ENCODE data around the gene KRT222.

Gene KRT222

DNA sequence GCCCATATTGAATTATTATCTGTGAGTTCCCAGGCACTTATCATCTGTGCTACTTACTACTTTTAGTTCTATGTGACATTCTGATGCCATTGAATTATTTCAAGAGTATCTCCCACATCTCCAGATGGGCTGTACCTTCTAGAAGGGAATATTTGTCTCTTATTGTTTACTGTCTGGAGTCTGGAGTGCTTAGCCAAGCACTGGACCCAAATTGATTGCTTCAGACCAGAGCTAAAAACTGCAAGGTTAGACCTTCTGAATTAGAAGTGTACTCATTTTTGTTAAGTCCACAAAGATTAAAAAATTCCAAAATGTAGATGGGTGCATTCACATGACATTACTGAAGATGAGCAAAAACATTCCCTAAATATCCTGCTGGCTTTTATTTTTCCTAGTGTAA, 16.0 kb upstream of the KRT222 start:
- H3K27me3 Mint-ChIP-seq, result peaks cover 38% of the 10 kb centered on the region
- H3K36me3 Mint-ChIP-seq (ENCODE audit: low read depth), result no peaks in the 10 kb centered on the region
- no peak overlapping the region for H3K4me3 Mint-ChIP-seq
- peaks cover 1% of the 10 kb centered on the region for H3K4me1 Mint-ChIP-seq (ENCODE audit: low read depth)
- intact Hi-C loops (cut with micrococcal nuclease), result no loop called here
- no peak overlapping the region for H3K27ac Mint-ChIP-seq
- no peaks in the 10 kb centered on the region for H3K9me3 Mint-ChIP-seq

GRCh38 chr17:40679523-40679907, 14.5 kb upstream of the KRT222 start:
- intact Hi-C loops (cut with micrococcal nuclease), result no loop called here
- peaks cover 40% of the 10 kb centered on the region for H3K27me3 Mint-ChIP-seq
- no peak overlapping the region for H3K27ac Mint-ChIP-seq
- H3K36me3 Mint-ChIP-seq (ENCODE audit: low read depth), result no peaks in the 10 kb centered on the region
- no peaks in the 10 kb centered on the region for H3K9me3 Mint-ChIP-seq
- no peak overlapping the region for H3K4me3 Mint-ChIP-seq
- peaks cover 5% of the 10 kb centered on the region for H3K4me1 Mint-ChIP-seq (ENCODE audit: low read depth)

DNA sequence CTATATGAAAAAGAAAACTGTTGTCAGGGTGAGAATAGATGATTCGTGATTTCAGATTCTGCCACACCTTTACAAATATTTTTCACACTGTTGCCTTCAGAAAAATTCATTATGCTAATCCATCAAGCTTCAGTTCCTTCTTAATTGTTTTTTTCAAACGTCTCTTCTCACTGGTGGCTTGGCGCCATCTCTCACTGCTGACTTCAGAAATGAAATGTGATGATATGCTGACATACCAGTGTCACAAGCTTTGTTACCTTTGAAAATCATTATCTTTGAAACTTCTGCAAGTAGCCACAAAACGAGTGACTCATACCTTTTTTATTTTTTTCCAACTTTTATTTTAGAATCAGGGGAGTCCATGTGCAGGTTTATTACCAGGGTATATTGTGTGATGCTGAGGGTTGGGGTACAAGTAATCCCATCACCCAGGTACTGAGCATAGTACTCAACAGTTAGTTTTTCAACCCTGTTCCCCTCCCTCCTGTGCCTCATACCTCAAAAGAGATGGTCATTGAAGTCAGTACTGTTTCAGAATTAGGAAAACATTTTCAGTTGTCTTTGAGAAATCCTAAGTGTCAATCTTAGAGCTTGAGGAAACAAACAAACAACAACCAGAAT, 14.0 kb upstream of the KRT222 start:
- Mint-ChIP-seq H3K9me3 (no peaks in the 10 kb centered on the region), H3K36me3 (ENCODE audit: low read depth) (no peaks in the 10 kb centered on the region), H3K4me1 (ENCODE audit: low read depth) (peaks cover 10% of the 10 kb centered on the region), H3K4me3 (no peak overlapping the region), H3K27me3 (peaks cover 43% of the 10 kb centered on the region), H3K27ac (no peak overlapping the region)
- intact Hi-C loops (cut with micrococcal nuclease), result no loop called here

DNA sequence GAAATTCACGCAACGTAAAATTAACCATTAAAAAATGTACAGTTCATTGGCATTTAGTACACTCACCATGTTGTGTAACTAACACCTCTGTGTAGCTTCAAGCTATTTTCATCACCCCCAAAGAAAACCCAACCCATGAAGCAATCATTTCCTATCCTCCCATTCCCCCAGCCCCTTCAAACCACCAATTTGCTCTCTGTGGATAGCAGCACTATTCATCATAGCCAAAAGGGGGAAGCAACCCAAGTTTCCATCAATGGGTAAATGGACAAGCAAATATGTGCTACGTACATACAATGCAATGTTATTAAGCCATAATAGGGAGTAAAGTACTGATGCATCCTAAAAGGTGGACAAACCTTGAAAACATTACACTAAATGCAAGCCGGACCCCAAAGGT, 10.9 kb upstream of the KRT222 start:
- peaks cover 52% of the 10 kb centered on the region for H3K27me3 Mint-ChIP-seq
- H3K36me3 Mint-ChIP-seq (ENCODE audit: low read depth), result no peaks in the 10 kb centered on the region
- no peaks in the 10 kb centered on the region for H3K9me3 Mint-ChIP-seq
- intact Hi-C loops (cut with micrococcal nuclease), result no loop called here
- H3K4me1 Mint-ChIP-seq (ENCODE audit: low read depth), result peaks cover 10% of the 10 kb centered on the region
- no peak overlapping the region for H3K27ac Mint-ChIP-seq
- H3K4me3 Mint-ChIP-seq, result no peak overlapping the region

- Mint-ChIP-seq H3K9me3 (no peaks in the 10 kb centered on the region), H3K4me3 (no peak overlapping the region), H3K36me3 (ENCODE audit: low read depth) (no peaks in the 10 kb centered on the region), H3K27me3 (peaks cover 45% of the 10 kb centered on the region), H3K4me1 (ENCODE audit: low read depth) (peaks cover 10% of the 10 kb centered on the region), H3K27ac (no peak overlapping the region)
- intact Hi-C loops (cut with micrococcal nuclease), result no loop called here
These were observed 7.7 kb upstream of the KRT222 start for GRCh38 chr17:40672654-40673053.

DNA sequence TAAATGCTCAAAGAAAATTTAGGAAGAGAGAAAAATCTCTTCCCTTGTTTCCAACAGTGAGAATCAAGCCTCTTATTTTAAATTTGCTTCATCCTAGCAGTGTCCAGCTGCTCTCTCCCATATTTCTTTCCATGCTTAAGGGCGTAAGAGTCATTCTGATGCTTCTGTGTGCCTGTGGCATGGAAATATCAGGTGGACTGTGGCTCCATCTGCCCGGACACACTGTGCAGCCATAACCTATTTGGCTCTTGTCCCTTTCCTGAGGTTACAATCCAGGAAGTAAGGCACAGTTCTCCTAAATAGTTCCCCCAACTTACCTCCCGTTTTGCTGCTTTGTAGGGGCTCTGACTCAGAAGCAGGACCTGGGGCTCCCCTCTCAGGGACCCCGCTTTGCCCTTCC, 6.3 kb upstream of the KRT222 start:
- H3K27me3 Mint-ChIP-seq, result peaks cover 45% of the 10 kb centered on the region
- no peak overlapping the region for H3K27ac Mint-ChIP-seq
- no peak overlapping the region for H3K4me3 Mint-ChIP-seq
- H3K4me1 Mint-ChIP-seq (ENCODE audit: low read depth), result peaks cover 10% of the 10 kb centered on the region
- intact Hi-C loops (cut with micrococcal nuclease), result no loop called here
- no peaks in the 10 kb centered on the region for H3K36me3 Mint-ChIP-seq (ENCODE audit: low read depth)
- H3K9me3 Mint-ChIP-seq, result no peaks in the 10 kb centered on the region

DNA sequence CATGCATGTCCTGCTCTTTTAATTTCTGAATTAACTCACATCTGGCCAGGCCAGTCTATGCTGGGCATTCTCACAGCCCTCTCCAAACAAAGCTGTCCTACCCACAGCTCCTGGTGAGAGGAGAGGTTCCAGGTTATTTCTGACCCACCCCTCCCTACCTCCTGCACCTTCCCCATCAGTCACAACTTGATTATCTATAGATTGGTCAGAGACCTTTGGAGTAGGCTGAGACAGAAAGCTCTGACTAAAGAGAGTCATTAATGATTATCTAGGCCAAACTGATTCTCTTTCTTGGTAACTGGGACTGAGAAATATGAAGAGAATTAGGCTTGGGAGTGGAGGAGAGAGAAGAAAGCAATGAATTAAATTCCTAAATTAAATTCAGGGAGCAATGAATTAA, 1.4 kb upstream of the KRT222 start:
- H3K27me3 Mint-ChIP-seq, result peaks cover 45% of the 10 kb centered on the region
- H3K4me3 Mint-ChIP-seq, result no peak overlapping the region
- H3K9me3 Mint-ChIP-seq, result no peaks in the 10 kb centered on the region
- H3K36me3 Mint-ChIP-seq (ENCODE audit: low read depth), result no peaks in the 10 kb centered on the region
- intact Hi-C loops (cut with micrococcal nuclease), result no loop called here
- H3K27ac Mint-ChIP-seq, result no peak overlapping the region
- no peaks in the 10 kb centered on the region for H3K4me1 Mint-ChIP-seq (ENCODE audit: low read depth)

DNA sequence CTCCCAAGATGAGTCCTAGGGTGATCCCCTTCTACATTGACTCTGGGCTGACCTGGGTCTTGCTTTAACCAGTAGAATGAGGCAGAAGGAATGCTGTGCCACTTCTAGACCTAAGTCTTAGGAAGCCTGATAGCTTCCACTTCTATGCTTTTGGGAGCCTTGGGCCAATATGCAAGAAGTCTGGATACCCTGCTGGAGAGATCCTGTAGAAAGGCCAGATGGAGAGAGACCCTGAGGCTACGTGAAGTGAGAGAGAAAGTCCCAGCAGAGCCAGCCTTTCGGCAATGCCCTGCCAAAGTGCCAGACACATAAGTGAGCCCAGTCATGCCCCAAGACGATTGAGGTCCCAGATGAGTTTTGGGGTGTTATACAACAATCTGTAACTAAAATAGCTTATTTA, 1.7 kb downstream of the KRT222 start:
- Mint-ChIP-seq H3K9me3 (no peaks in the 10 kb centered on the region), H3K4me3 (no peak overlapping the region), H3K4me1 (ENCODE audit: low read depth) (no peaks in the 10 kb centered on the region), H3K36me3 (ENCODE audit: low read depth) (no peaks in the 10 kb centered on the region), H3K27me3 (peaks cover 53% of the 10 kb centered on the region), H3K27ac (no peak overlapping the region)
- intact Hi-C loops (cut with micrococcal nuclease), result no loop called here

GRCh38 chr17:40659911-40660310, 5.1 kb downstream of the KRT222 start:
- no peaks in the 10 kb centered on the region for H3K9me3 Mint-ChIP-seq
- H3K36me3 Mint-ChIP-seq (ENCODE audit: low read depth), result no peaks in the 10 kb centered on the region
- H3K4me1 Mint-ChIP-seq (ENCODE audit: low read depth), result no peaks in the 10 kb centered on the region
- H3K4me3 Mint-ChIP-seq, result no peak overlapping the region
- peaks cover 33% of the 10 kb centered on the region for H3K27me3 Mint-ChIP-seq
- intact Hi-C loops (cut with micrococcal nuclease), result no loop called here
- H3K27ac Mint-ChIP-seq, result no peak overlapping the region

DNA sequence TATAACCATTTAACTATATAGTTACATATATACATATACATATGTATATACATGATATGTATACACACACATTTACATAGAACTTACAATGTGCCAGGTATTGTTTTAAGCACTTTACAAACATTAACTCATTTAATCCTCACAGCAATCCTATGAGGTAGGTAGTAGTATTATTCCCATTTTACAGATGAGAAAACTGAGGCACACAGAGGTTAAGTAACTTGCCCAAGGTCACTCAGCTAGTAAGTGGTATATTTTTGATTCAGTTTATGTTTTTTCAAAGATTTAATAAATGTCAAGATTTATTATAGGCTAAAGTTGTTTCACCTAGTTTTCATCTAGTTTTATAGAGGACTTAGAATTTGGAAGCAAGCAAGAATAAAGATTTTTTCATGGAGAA, 6.6 kb downstream of the KRT222 start:
- no peaks in the 10 kb centered on the region for H3K9me3 Mint-ChIP-seq
- peaks cover 29% of the 10 kb centered on the region for H3K27me3 Mint-ChIP-seq
- H3K27ac Mint-ChIP-seq, result no peak overlapping the region
- H3K36me3 Mint-ChIP-seq (ENCODE audit: low read depth), result no peaks in the 10 kb centered on the region
- H3K4me3 Mint-ChIP-seq, result no peak overlapping the region
- intact Hi-C loops (cut with micrococcal nuclease), result no loop called here
- no peaks in the 10 kb centered on the region for H3K4me1 Mint-ChIP-seq (ENCODE audit: low read depth)

DNA sequence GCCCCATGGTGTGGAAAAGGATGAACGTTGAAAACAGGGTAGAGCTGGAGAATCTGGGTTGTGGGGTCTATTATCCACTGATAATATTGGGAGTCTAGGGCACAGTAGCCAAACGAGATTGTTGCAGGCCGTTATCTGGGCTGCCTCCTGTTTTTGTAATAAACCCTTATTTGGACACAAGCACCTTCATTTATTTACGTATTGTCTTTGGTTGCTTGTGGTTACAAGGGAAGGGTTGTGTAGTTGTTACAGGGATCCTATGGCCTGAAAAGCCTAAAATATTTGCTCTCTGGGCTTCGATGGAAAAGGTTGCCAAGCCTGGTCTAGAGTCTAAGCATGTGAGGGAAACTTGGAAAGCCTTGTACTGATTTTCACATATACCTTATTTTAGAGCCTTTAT, 13.0 kb downstream of the KRT222 start:
- Mint-ChIP-seq H3K4me3 (no peak overlapping the region), H3K4me1 (ENCODE audit: low read depth) (peaks cover 8% of the 10 kb centered on the region), H3K36me3 (ENCODE audit: low read depth) (peaks cover 18% of the 10 kb centered on the region), H3K27ac (no peak overlapping the region), H3K9me3 (no peaks in the 10 kb centered on the region), H3K27me3 (peaks cover 1% of the 10 kb centered on the region)
- intact Hi-C loops (cut with micrococcal nuclease), result no loop called here

- Mint-ChIP-seq H3K36me3 (ENCODE audit: low read depth) (peaks cover 37% of the 10 kb centered on the region), H3K4me1 (ENCODE audit: low read depth) (peaks cover 8% of the 10 kb centered on the region), H3K27me3 (no peaks in the 10 kb centered on the region)
These were observed 16.5 kb downstream of the KRT222 start for GRCh38 chr17:40648384-40648968.

GRCh38 chr17:40647624-40648383, 17.2 kb downstream of the KRT222 start, which contains the start of gene SMARCE1:
Gene SMARCE1 (minus strand): TSS chr17:40647818. CDS start chr17:40645802, 2,016 bp downstream.
- Mint-ChIP-seq H3K4me1 (ENCODE audit: low read depth) (peaks cover 8% of the 10 kb centered on the region), H3K4me3 (peak within 1 kb of the TSS; percentile 99), H3K36me3 (ENCODE audit: low read depth) (peaks cover 43% of the 10 kb centered on the region), H3K9me3 (no peaks in the 10 kb centered on the region), H3K27me3 (no peaks in the 10 kb centered on the region), H3K27ac (peak within 1 kb of the TSS; percentile 98)
- intact Hi-C loops (cut with micrococcal nuclease), result no loop called here

More at GRCh38 chr17:40648384-40648968, 16.5 kb downstream of the KRT222 start:
- intact Hi-C loops (cut with micrococcal nuclease), result no loop called here
- Mint-ChIP-seq H3K4me3 (peak overlapping the region; percentile 99), H3K27ac (peak overlapping the region; percentile 98), H3K9me3 (no peaks in the 10 kb centered on the region)

- Mint-ChIP-seq H3K4me1 (ENCODE audit: low read depth) (peaks cover 8% of the 10 kb centered on the region), H3K9me3 (no peaks in the 10 kb centered on the region), H3K36me3 (ENCODE audit: low read depth) (peaks cover 51% of the 10 kb centered on the region), H3K27ac (peak overlapping the region; percentile 98), H3K27me3 (no peaks in the 10 kb centered on the region), H3K4me3 (peak overlapping the region; percentile 99)
- intact Hi-C loops (cut with micrococcal nuclease), result no loop called here
These were observed 18.0 kb downstream of the KRT222 start for GRCh38 chr17:40646791-40647623.

Data from dendritic cell treated with granulocyte-macrophage colony-stimulating factor and Interleukin-4, amounts not matched to agents 40 ng/mL and 50 ng/mL, for 4 days (primary cell).